Measurements from ENCODE around the gene MAGI3. TPM values are rescaled to one million over a fixed set of nuclear protein-coding genes. Genes with fewer than 3 reads are reported as not detected.

MAGI3 gene
- total RNA-seq, 3 donors from 2014 or later, result 48.6 to 65.4 (median 62.9) TPM

GRCh38 chr1:113615425-113615824, 225.1 kb downstream of the MAGI3 start:
- ATAC-seq, result no peak

DNA sequence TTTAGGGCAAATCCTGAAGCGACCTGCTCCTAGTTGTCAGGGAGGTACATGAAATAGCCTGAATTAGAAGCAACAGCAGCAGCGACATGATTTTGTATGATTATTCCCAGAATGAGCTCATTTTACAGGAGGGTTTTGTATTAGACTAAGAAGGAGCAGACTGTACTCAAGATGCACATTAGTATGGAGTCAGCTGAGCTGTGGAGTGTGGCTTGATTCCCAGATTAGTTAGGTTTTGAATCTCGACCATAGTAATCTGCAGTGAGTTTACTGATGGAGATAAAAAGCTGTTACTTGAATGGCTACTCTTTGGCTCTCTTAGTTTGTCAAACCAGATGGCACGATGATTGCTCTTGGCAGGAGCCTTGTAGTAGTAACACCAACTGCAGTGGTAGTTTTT, 225.8 kb downstream of the MAGI3 start:
- H3K9me3 ChIP-seq, result no peaks in the 10 kb centered on the region
- no peaks in the 10 kb centered on the region for H3K36me3 ChIP-seq (ENCODE audit: low read depth)
- intact Hi-C loops (cut with DNase I, micrococcal nuclease), result no loop called here
- H3K4me3 ChIP-seq, result no peak overlapping the region
- DNase-seq, result no peak
- ATAC-seq, result no peak
- TF ChIP-seq CTCF (IDR thresholded peaks at IDR 0.05), result no peak
- no peaks in the 10 kb centered on the region for H3K4me1 ChIP-seq (ENCODE audit: low read depth)

More at GRCh38 chr1:113615425-113615824, 225.1 kb downstream of the MAGI3 start:
- Histone ChIP-seq H3K9me3 (no peaks in the 10 kb centered on the region), H3K4me1 (ENCODE audit: low read depth) (no peaks in the 10 kb centered on the region), H3K4me3 (no peak overlapping the region), H3K36me3 (ENCODE audit: low read depth) (no peaks in the 10 kb centered on the region)
- TF ChIP-seq CTCF (IDR thresholded peaks at IDR 0.05), result no peak
- no peak for DNase-seq
- intact Hi-C loops (cut with DNase I, micrococcal nuclease), result no loop called here

DNA sequence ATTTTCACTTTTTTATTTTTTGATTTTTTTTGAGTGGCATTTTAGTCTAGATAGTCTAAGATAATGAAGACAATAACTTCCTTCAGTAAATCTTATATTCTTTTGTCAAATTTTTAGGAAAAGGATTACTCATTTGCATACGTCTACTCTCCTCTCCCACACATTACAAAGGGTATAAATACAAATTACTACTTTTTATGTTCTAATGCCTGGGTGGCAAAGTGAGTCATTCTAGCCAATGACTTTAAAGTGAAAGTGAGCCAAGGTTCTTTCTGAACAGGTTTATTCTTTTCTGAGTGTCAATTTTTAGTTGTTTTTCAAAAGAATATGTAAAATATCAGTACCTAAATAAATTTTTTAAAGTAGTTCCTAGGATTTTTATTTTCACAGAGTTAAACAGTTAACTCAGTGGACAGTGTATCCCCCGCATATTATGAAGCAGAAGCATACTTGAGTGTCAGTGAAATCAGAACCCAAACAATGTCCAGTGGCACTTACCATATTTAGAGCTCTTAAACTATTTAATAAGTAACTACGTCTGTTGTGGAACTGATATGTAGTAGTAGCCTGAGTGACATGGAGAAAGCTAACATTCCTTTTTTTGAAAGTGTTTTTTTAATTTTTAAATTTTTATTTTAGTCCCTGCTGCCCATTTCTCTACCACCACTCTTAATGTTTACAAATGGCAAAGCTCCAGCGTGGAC, 227.3 kb downstream of the MAGI3 start:
- ATAC-seq (no peak), DNase-seq (no peak)
- Histone ChIP-seq H3K36me3 (ENCODE audit: low read depth) (no peaks in the 10 kb centered on the region), H3K9me3 (no peaks in the 10 kb centered on the region), H3K4me1 (ENCODE audit: low read depth) (no peaks in the 10 kb centered on the region), H3K4me3 (no peak overlapping the region)
- TF ChIP-seq CTCF (IDR thresholded peaks at IDR 0.05), result no peak
- intact Hi-C loops (cut with DNase I, micrococcal nuclease), result no loop called here

DNA sequence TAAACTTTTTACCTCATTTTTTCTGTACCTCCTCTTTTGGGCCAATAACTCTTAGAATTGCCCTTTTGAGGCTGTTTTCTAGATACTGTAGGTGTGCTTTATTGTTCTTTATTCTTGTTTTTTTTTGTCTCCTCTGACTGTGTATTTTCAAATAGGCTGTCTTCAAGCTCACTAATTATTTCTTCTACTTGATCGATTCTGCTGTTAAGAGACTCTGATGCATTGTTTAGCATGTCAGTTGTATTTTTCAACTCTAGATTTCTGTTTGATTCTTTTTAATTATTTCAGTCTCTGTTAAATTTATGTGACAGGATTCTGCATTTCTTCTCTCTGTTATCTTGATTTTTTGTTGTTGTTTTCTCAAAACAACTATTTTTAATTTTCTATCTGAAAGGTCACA, 238.7 kb downstream of the MAGI3 start:
- ATAC-seq (no peak), DNase-seq (no peak)
- no peaks in the 10 kb centered on the region for H3K36me3 ChIP-seq (ENCODE audit: low read depth)
- intact Hi-C loops (cut with DNase I, micrococcal nuclease), result no loop called here
- peaks cover 10% of the 10 kb centered on the region for H3K9me3 ChIP-seq
- no peaks in the 10 kb centered on the region for H3K4me1 ChIP-seq (ENCODE audit: low read depth)
- TF ChIP-seq CTCF (IDR thresholded peaks at IDR 0.05), result no peak
- H3K4me3 ChIP-seq, result no peak overlapping the region

DNA sequence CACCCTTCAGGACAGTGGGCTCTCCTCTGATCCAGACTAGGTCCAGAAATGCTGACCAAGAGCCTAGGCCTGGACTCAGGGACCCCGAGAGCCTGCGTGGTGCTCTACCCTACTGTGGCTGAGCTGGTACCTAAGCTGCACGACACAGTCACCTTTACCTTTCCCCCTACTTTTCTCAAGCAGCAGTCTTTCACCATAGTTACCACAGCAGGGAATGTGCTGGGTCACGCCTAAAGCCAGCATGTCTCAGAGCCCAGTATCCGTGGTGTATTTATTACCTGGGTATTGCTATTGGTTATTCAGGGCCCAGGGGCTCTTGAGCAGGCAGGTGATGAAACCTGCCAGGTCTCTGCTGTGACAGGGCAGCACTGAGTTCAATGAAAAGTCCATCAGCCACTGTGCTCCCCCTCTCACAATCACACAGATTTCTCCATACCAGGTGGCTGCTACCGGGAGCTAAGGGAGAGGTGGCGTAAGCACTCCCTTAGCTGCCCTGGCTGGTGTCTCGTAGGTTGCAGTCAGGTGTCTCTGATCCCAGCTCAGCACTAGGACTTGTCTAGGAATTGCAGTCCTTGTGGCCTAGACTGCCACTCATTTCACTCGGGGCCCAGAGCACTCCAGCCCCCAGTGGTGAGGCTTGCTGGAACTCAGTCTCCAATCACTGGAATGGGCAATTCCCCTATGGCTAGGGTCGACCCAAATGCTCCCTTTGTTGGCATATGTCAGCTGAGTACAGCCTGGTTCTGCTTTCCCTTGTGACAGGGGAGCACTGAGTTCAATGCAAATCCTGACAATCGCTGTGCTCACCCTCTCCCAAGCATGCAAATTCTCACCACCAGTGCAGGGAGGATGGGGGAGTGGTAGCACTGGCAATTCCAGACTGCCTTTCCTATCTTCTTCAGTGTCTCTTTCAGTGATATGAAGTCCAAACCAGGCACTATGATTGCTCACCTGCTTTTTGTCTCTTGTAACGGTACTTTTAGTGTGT, 240.3 kb downstream of the MAGI3 start:
- Histone ChIP-seq H3K36me3 (ENCODE audit: low read depth) (no peaks in the 10 kb centered on the region), H3K4me3 (no peak overlapping the region), H3K4me1 (ENCODE audit: low read depth) (no peaks in the 10 kb centered on the region), H3K9me3 (peaks cover 10% of the 10 kb centered on the region)
- no peak for TF ChIP-seq CTCF (IDR thresholded peaks at IDR 0.05)
- intact Hi-C loops (cut with DNase I, micrococcal nuclease), result no loop called here
- ATAC-seq (no peak), DNase-seq (no peak)

Measured in mucosa of descending colon (tissue), 3 donors.